WERI-Rb-1 (cell line): Measurements from ENCODE around the gene RNASE4.
"Not testable (repeated sequence)": the region's sequence is repeated elsewhere in the genome, so short reads cannot be mapped to it uniquely, and the experiment has no call there.

ENCODE experiments used
- DNase-seq: peaks from one replicate; pipeline ENCODE4 v3.0.0-alpha.2; 2020
- H3K27ac ChIP-seq: fragments of 250-450 bp; sonication (Bioruptor Pico); 2 replicates; pipeline ENCODE4 v1.5.1; 2020; ENCODE audit warnings: mild to moderate bottlenecking, moderate library complexity
- H3K27me3 ChIP-seq: fragments of 250-450 bp; sonication (Bioruptor Pico); 2 replicates; pipeline ENCODE4 v1.5.1; 2021; ENCODE audit warnings: mild to moderate bottlenecking, low read depth, moderate library complexity; ENCODE audit not compliant: insufficient read depth, severe bottlenecking
- H3K36me3 ChIP-seq: fragments of 250-450 bp; sonication (Bioruptor Pico); 2 replicates; pipeline ENCODE4 v1.5.1; 2020; ENCODE audit warnings: mild to moderate bottlenecking, moderate library complexity
- H3K4me3 ChIP-seq: 2 replicates; pipeline ENCODE4 v1.5.1; 2011; ENCODE audit warnings: low read depth, mild to moderate bottlenecking, control low read depth, low read length
- H3K9me3 ChIP-seq: fragments of 250-450 bp; sonication (Bioruptor Pico); 2 replicates; pipeline ENCODE4 v1.5.1; 2021; ENCODE audit warnings: mild to moderate bottlenecking, moderate library complexity; ENCODE audit not compliant: severe bottlenecking
- TF ChIP-seq, protein P1 (sequence below): IDR thresholded peaks from 2 replicates; pipeline ENCODE4 v1.5.1; 2011; ENCODE audit warnings: low read depth, mild to moderate bottlenecking, control low read depth, inconsistent platforms, low read length

RNASE4 gene

DNA sequence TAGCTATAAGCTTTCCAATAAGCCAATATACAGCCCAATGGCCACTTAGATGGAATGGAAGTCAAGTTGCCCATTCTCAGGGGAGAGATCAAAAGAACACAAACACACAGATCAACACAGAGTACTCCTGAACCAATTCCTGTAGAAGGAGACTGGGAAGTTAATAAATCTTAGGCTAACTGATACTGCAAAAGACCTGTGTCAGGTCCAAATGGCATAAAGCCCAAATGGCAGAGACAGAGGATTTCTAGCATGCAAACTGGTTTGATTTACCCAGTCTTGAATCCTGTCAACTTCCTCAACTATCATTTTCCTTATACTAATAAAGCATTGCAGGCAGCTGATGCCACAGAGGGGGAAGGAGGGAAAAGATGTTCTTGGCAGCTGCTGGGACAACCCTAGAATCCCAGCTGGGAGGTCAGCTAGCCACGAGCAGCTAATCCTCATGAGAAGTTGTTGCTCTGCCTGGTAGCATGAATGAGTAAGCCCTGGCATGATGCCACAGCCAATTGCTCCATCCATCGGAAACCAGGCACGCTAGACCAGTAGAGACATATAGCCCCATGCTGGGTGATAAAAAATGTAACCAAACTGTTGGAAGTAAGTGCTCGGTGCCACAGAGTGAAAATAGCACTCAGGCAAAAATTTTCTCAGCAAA lies 30.4 kb downstream of the RNASE4 start:
- Histone ChIP-seq H3K27ac (no peak overlapping the region), H3K9me3 (no peaks in the 10 kb centered on the region), H3K4me3 (no peak overlapping the region), H3K36me3 (no peaks in the 10 kb centered on the region), H3K27me3 (peaks cover 81% of the 10 kb centered on the region)
- TF ChIP-seq, protein P1, sequence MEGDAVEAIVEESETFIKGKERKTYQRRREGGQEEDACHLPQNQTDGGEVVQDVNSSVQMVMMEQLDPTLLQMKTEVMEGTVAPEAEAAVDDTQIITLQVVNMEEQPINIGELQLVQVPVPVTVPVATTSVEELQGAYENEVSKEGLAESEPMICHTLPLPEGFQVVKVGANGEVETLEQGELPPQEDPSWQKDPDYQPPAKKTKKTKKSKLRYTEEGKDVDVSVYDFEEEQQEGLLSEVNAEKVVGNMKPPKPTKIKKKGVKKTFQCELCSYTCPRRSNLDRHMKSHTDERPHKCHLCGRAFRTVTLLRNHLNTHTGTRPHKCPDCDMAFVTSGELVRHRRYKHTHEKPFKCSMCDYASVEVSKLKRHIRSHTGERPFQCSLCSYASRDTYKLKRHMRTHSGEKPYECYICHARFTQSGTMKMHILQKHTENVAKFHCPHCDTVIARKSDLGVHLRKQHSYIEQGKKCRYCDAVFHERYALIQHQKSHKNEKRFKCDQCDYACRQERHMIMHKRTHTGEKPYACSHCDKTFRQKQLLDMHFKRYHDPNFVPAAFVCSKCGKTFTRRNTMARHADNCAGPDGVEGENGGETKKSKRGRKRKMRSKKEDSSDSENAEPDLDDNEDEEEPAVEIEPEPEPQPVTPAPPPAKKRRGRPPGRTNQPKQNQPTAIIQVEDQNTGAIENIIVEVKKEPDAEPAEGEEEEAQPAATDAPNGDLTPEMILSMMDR = no peak
- DNase-seq = no peak

- Histone ChIP-seq H3K36me3 (no peaks in the 10 kb centered on the region), H3K9me3 (no peaks in the 10 kb centered on the region), H3K4me3 (no peak overlapping the region), H3K27me3 (peaks cover 86% of the 10 kb centered on the region), H3K27ac (no peak overlapping the region)
- TF ChIP-seq, protein P1 = no peak
- DNase-seq = no peak
Observed at GRCh38 chr14:20719777-20720176, 35.4 kb downstream of the RNASE4 start.

- no peak for DNase-seq
- Histone ChIP-seq H3K36me3 (no peaks in the 10 kb centered on the region), H3K4me3 (no peak overlapping the region), H3K27me3 (peaks cover 89% of the 10 kb centered on the region), H3K9me3 (no peaks in the 10 kb centered on the region), H3K27ac (no peak overlapping the region)
- TF ChIP-seq, protein P1 = no peak
Observed at GRCh38 chr14:20720741-20721140, 36.4 kb downstream of the RNASE4 start.

DNA sequence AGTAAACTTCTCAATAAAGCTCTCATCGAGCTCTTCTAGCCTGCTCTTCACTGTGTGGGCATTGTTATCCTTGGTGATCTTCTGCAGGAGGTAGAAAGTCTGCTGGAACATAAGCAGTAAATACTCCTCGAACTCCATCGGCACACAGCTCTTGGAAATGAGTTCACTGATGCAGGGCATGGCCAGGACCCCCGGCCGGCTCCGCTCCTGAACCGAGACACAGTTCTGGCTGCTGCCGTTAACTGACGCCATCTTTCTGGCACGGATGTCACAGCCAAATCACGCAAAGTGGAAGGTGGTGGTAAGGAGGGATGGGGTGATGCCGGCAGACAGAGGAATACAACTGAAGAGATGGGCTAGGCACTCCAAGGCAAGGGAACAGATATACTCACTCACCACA lies 37.7 kb downstream of the RNASE4 start:
- no peak for DNase-seq
- Histone ChIP-seq H3K4me3 (no peak overlapping the region), H3K27me3 (peaks cover 86% of the 10 kb centered on the region), H3K9me3 (no peaks in the 10 kb centered on the region), H3K27ac (no peak overlapping the region), H3K36me3 (no peaks in the 10 kb centered on the region)
- TF ChIP-seq, protein P1 = no peak

GRCh38 chr14:20723488-20723887 lies 39.1 kb downstream of the RNASE4 start:
- H3K9me3 ChIP-seq = no peaks in the 10 kb centered on the region
- H3K27ac ChIP-seq = no peak overlapping the region
- H3K27me3 ChIP-seq = peaks cover 86% of the 10 kb centered on the region
- no peak overlapping the region for H3K4me3 ChIP-seq
- DNase-seq = no peak
- TF ChIP-seq, protein P1 = no peak
- no peaks in the 10 kb centered on the region for H3K36me3 ChIP-seq

GRCh38 chr14:20726121-20726520 lies 41.8 kb downstream of the RNASE4 start:
- not testable (repeated sequence) for H3K9me3 ChIP-seq, DNase-seq, H3K36me3 ChIP-seq, H3K4me3 ChIP-seq, H3K27ac ChIP-seq
- peaks cover 91% of the 10 kb centered on the region for H3K27me3 ChIP-seq
